Measurements from ENCODE around the gene EEF2KMT. TPM values are rescaled to one million over a fixed set of nuclear protein-coding genes. Genes with fewer than 3 reads are reported as not detected.

Gene EEF2KMT
- total and polyA plus RNA-seq, 2 of the 8 experiments (the other 6 are each of a cell fraction or from before 2014, with no cell fraction given) = 35.8 to 37.0 TPM

GRCh38 chr16:5078626-5079025 lies 19.0 kb downstream of the EEF2KMT start (continued):
- no peak for TF ChIP-seq CHD7 (IDR thresholded peaks at IDR 0.05; ENCODE audit: insufficient replicate concordance, low read length)

Data from H1 (cell line).